NCI-H2196 treated with DMSO at 0.1 percent for 48 hours (cell line): ENCODE results near the gene L3MBTL3.
"Not testable (repeated sequence)": the region's sequence is repeated elsewhere in the genome, so short reads cannot be mapped to it uniquely, and the experiment has no call there.

Source experiments
- DNase-seq: peaks from one replicate; lab custom pipeline; 2025; ENCODE audit not compliant: unreplicated experiment; lab: John Stamatoyannopoulos, UW

Gene L3MBTL3

DNA sequence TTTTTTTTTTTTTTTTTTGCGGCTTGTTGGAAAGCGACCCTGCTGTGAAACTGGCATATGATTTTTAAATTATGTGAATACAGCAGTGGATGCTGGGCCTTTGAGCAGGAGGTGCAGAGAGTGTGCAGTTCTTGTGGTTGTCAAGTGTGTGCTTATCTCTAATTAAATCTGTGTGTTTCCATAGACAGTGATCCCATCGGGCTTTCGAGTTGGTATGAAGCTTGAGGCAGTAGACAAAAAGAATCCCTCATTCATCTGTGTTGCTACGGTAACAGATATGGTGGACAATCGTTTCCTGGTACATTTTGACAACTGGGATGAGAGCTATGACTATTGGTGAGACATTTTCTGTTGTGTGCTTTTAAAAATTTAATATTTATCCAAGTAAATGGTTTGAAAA is 52.4 kb downstream of the L3MBTL3 start:
- no peak for DNase-seq

GRCh38 chr6:130075879-130076460 is 57.6 kb downstream of the L3MBTL3 start:
- no peak for DNase-seq

- DNase-seq, result no peak
Observed at GRCh38 chr6:130076512-130076911, 58.1 kb downstream of the L3MBTL3 start.

DNA sequence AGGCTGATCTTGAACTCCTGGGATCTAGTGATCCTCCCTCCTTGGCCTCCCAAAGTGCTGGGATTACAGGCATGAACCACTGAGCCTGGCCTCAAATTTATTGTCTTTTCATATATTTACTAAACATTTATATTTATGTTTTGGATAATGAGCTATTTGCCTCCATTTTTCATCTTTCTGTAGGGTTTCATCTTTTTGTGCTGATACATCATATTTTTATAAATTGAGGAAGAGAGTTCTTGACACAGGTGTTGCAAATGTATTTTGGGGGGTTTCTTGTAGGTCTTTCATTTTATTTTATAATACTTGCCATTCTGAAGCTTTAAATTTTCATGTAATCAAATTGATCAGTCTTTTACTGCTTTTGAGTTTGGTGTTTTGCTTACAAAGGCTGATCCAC is 72.4 kb downstream of the L3MBTL3 start:
- no peak for DNase-seq

DNA sequence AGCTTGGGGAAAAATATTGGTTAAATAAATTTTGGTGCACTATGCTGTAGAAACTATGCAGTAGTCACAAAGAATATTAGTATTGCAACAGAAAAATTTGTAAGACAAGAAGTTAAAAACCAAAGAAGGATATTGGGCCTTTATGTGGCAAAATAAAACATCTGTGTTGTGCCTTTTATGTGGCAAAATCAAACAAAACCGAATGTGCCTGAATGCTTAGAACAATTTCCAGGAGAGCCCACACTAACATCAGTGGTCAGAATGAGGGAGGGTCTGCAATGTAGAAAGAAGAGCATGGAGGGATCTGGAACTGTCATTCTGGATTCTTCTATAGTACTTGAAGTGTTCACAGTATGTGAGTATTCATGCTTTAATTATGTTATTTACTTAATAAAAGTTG is 75.2 kb downstream of the L3MBTL3 start:
- no peak for DNase-seq

- no peak for DNase-seq
Observed at GRCh38 chr6:130098317-130098716, 79.9 kb downstream of the L3MBTL3 start.

GRCh38 chr6:130099119-130099518 is 80.7 kb downstream of the L3MBTL3 start:
- no peak for DNase-seq

GRCh38 chr6:130105996-130106704 is 87.8 kb downstream of the L3MBTL3 start:
- no peak for DNase-seq

- no peak for DNase-seq
Observed at GRCh38 chr6:130107710-130108109, 89.3 kb downstream of the L3MBTL3 start.

DNA sequence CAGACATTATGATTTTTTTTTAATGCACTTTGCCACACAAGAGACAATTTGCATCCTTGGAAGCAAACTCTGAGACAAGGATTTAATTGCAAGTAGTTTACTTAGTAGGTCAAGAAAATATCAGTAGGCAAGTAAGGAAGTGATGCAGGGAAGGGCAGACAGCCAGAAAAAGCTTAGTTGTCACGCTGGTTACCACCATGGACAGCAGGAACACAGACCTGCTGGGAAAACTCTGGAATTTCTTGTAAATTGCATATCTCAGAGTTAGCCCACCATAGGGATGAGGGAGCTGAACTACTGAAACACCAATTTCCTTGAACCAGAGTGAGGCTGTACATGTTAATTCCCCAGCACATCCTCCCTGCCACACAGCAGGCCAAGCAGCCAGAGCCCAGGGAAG is 92.7 kb downstream of the L3MBTL3 start:
- no peak for DNase-seq

DNA sequence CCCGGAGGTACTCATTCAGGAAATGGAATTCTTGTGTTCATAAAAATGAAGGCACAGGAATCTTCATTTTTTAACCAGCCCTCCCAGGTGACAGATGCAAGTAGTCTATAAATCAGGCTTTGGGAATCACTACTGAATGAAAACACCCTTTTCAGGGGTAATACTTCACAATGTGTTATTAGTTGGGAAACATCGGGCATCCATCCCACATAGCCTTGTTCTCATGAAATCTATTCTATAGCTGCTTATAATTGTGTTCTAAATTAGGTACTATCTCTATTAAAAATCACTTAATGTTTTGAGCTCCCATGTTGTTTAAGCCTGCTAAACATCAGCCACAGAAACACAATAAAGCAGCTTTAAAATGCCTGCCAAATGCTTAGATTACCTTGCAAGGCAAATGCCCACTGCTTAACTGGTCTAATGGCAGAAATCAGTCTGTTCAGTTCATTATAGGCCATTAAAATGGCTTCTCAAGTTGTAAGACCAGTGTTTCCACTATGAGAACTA is 94.9 kb downstream of the L3MBTL3 start:
- DNase-seq, result no peak

GRCh38 chr6:130115036-130115435 is 96.7 kb downstream of the L3MBTL3 start:
- DNase-seq, result no peak

GRCh38 chr6:130116273-130116672 is 97.9 kb downstream of the L3MBTL3 start:
- no peak for DNase-seq

GRCh38 chr6:130117187-130117701 is 98.9 kb downstream of the L3MBTL3 start:
- not testable (repeated sequence) for DNase-seq

GRCh38 chr6:130118236-130118635 is 99.9 kb downstream of the L3MBTL3 start:
- DNase-seq, result no peak

GRCh38 chr6:130119211-130119610 is 100.8 kb downstream of the L3MBTL3 start:
- no peak for DNase-seq

GRCh38 chr6:130120731-130121130 is 102.3 kb downstream of the L3MBTL3 start:
- no peak for DNase-seq

DNA sequence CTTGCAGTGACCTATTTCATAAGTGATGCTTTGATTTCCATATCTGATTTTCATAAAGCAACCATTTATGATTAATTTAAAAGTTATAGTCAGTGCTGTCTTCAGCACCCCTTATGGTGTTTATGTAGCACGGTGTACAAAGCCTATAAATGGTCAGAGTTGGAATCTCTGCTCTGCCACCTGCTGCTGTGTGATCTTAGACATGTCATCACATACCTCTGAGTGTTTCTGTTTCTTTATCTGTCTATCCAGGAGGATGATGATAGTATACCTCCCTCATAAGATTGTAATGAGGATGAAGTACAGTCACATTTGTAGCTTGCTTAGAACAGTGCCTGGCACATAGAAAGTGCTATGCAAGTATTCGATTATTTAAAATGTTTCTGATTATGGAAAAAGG is 103.9 kb downstream of the L3MBTL3 start:
- DNase-seq, result no peak

DNA sequence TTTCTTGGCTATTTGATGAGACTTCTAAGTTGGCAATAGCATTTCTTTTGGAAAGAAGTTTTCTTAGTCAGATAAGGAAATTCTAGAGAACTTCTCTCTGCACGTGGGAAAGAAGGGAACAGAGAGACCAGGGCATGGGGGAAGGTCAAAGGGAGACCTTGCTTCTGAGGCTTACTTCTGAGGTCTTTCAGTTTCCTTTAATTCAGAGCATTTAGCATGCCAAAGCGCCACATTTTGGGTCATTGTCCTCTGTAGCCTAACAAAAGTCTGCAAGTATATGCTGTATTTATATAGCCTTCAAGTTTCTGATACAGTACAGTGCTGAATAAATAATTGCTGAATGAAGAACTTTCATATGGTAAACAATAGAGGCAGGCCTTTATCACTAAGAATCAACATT is 108.8 kb downstream of the L3MBTL3 start:
- no peak for DNase-seq

GRCh38 chr6:130128326-130128725 is 109.9 kb downstream of the L3MBTL3 start:
- DNase-seq, result no peak

DNA sequence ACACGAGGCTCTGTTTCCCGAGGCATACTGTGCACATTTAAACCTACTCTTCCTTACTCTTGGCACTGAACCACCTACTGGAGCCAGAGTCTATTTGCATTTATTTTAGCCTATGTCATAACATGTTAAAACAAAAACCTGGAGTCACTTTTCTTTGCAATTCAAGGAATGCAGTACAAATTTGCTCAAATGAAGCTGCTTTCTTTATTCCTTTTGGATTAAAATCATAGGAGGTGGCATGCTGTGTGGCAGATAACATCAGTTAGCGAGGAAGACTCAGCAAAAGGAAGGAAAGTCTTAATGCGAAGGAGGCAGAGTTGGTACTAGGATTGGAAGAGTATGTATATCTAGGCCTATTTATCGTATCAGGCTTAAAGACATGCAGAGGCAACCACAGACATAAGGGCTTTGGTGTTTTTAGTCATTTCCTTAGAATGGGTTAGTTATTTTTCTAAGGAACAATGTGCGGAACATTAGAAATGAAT is 111.4 kb downstream of the L3MBTL3 start:
- DNase-seq, result no peak

DNA sequence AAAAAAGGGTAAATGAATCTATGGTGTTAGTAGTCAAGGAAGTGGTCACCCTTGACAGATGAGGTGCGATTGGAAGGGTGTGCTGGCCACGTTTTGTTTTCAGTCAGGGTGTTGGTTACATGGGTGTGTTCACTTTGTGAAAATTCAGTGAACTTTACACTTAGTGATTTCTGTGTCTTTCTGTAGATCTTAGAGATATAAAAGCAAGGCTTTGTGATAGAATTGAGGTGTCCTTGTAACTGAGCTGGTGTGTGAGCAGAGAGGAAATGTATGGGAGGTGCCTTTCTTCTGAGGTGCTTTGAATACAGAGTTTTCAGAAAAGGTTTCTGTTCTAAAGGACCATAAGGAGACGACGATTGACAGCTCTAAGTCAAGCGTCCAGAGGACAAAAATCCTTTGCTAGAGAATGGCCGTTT is 113.9 kb downstream of the L3MBTL3 start:
- no peak for DNase-seq
